Anterior cingulate cortex (tissue), 58 donors: Measurements from ENCODE around the gene CHST8.

ENCODE experiments used
- DNase-seq, 58 donors: peaks; one replicate each; lab custom pipeline; 2025; lab: John Stamatoyannopoulos, UW

CHST8 gene

GRCh38 chr19:33727331-33727998 is 105.7 kb downstream of the CHST8 start:
- no peak for DNase-seq

- DNase-seq = no peak
These were observed 106.4 kb downstream of the CHST8 start for GRCh38 chr19:33728141-33728540.

- no peak for DNase-seq
These were observed 109.3 kb downstream of the CHST8 start for GRCh38 chr19:33730858-33731607.

- no peak for DNase-seq
These were observed 110.1 kb downstream of the CHST8 start for GRCh38 chr19:33731881-33732280.

- peak in 47 of 58 donors; percentile 10 to 77 (median 34) for DNase-seq
These were observed 113.2 kb downstream of the CHST8 start for GRCh38 chr19:33734913-33735312.

GRCh38 chr19:33736158-33736557 is 114.4 kb downstream of the CHST8 start:
- DNase-seq = no peak

GRCh38 chr19:33736787-33737186 is 115.0 kb downstream of the CHST8 start:
- DNase-seq = no peak

- no peak for DNase-seq
These were observed 116.1 kb downstream of the CHST8 start for GRCh38 chr19:33737681-33738371.

- peak in 1 of 58 donors; percentile 22 for DNase-seq
These were observed 119.2 kb downstream of the CHST8 start for GRCh38 chr19:33740811-33741396.

- no peak for DNase-seq
These were observed 123.5 kb downstream of the CHST8 start for GRCh38 chr19:33745297-33745696.

GRCh38 chr19:33746159-33746558 is 124.4 kb downstream of the CHST8 start:
- DNase-seq = peak in 5 of 58 donors; percentile 7 to 20 (median 14)

- DNase-seq = no peak
These were observed 125.5 kb downstream of the CHST8 start for GRCh38 chr19:33747273-33747672.

- no peak for DNase-seq
These were observed 126.5 kb downstream of the CHST8 start for GRCh38 chr19:33748231-33748630.

- DNase-seq = no peak
These were observed 127.3 kb downstream of the CHST8 start for GRCh38 chr19:33749016-33749415.

- DNase-seq = no peak
These were observed 127.9 kb downstream of the CHST8 start for GRCh38 chr19:33749619-33750175.

- peak in 1 of 58 donors; percentile 3 for DNase-seq
These were observed 129.1 kb downstream of the CHST8 start for GRCh38 chr19:33750587-33751435.

GRCh38 chr19:33751436-33751770 is 129.7 kb downstream of the CHST8 start:
- no peak for DNase-seq

- DNase-seq = peak in 1 of 58 donors; percentile 20
These were observed 130.5 kb downstream of the CHST8 start for GRCh38 chr19:33752018-33752800.

GRCh38 chr19:33752945-33753344 is 131.2 kb downstream of the CHST8 start:
- DNase-seq = no peak
